ENCODE results near the gene CCDC27. TPM values are rescaled to one million over a fixed set of nuclear protein-coding genes. Genes with fewer than 3 reads are reported as not detected.

Gene CCDC27
- total RNA-seq, 4 donors from 2014 or later, result not detected

DNA sequence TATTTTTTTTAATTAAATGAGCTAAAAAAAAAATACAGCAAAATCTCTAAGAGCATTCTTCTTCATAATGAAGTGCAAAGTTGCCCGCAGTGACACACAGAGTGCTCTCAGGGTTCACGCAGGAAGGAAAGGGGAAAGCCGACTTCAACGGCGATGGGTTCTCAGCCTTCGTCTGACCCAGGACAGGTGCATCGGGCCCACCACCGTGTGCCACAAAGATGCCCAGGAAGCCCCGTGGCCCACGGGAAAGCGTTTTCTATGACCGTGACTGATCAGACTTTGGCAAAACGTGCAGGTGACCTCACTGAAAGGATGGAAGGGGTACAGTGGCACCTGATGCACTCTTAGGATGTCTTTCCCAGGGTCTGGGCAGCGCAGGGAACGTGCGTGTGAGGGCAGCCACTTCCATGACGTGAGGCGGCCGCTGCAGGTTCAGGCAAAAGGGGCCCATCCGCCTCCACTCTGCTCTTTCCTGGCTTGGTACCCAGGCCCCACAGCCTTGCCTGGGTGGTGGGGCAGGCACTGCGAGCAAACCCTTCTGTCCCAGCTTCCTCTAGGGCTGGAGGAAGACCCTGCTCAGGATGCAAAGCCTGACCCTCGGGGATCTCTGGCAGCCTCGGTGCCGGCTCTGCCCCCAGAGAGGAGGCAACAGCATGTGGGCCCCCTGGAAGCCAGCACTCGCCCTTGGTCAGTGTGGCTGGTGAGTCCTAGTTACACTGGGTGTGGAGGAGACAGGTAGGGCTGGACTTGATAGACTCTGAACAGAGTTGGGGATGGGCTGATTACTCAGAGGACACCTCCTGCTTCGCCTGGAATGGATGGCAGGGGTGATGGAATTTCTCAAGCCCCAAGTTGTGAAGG lies 35.7 kb downstream of the CCDC27 start:
- no peak overlapping the region for H3K27ac ChIP-seq
- H3K4me3 ChIP-seq, result no peak overlapping the region
- TF ChIP-seq, protein P1, sequence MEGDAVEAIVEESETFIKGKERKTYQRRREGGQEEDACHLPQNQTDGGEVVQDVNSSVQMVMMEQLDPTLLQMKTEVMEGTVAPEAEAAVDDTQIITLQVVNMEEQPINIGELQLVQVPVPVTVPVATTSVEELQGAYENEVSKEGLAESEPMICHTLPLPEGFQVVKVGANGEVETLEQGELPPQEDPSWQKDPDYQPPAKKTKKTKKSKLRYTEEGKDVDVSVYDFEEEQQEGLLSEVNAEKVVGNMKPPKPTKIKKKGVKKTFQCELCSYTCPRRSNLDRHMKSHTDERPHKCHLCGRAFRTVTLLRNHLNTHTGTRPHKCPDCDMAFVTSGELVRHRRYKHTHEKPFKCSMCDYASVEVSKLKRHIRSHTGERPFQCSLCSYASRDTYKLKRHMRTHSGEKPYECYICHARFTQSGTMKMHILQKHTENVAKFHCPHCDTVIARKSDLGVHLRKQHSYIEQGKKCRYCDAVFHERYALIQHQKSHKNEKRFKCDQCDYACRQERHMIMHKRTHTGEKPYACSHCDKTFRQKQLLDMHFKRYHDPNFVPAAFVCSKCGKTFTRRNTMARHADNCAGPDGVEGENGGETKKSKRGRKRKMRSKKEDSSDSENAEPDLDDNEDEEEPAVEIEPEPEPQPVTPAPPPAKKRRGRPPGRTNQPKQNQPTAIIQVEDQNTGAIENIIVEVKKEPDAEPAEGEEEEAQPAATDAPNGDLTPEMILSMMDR (IDR thresholded peaks at IDR 0.05), result no peak
- TF ChIP-seq POLR2AphosphoS5 (IDR thresholded peaks at IDR 0.05) (no peak), POLR2A (IDR thresholded peaks at IDR 0.05) (no peak), EP300 (IDR thresholded peaks at IDR 0.05; ENCODE audit: low read depth) (no peak)
- H3K36me3 ChIP-seq, result peaks cover 0 to 30% (median 12%) of the 10 kb centered on the region in 4 donors
- H3K4me1 ChIP-seq, result peaks cover 0 to 4% (median 2%) of the 10 kb centered on the region in 4 donors
- H3K9me3 ChIP-seq, result no peaks in the 10 kb centered on the region
- H3K27me3 ChIP-seq, result no peaks in the 10 kb centered on the region
- WGBS, 2 donors (ENCODE audit: low coverage in 1 of 2), result 79 to 100% methylated on average over 1 to 26 of the region's 26 CpGs
- in situ Hi-C loops (cut with MboI; ENCODE audit: low pct_ligation_motif_present in 1 of 4, low pct_unique_long_range_greater_than_20kb in 1 of 4, low sequenced_read_pairs in 3 of 4), result no loop called here
- intact Hi-C loops (cut with DNase I; ENCODE audit: low total_unique reads), result no loop called here
- no peak for DNase-seq

DNA sequence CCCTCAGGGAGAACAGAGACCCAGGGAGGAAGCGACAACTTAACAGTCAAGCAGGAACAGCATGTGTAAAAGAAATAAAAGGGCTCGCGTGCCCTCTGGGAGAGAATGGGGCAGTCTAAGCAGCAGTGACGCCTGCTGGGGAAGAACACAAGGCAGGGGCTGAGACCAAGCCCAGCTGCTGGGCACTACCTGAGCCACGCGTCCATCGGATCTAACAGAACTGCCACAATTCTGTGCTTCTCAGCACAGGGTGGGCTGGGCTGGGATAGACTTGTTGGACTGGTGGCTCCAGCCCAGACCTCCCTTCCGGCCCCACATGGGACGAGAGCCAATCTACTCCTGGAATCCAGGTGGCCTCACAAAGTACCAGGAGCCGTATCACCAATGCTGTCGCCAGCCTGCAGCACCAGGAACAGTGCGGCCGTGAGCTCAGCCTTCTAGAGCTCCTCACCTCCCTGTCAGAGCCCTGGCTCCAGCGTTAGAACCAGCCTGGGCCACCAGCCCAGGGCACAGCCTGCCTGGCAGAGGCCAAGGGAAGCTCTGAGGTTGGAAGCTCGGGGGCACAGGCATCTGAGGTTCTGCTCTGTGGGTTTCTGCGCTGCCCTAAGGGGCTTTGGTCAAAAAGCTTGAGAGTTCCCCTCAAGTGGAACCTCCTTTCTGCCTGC lies 36.6 kb downstream of the CCDC27 start:
- no peak for DNase-seq
- in situ Hi-C loops (cut with MboI; ENCODE audit: low pct_ligation_motif_present in 1 of 4, low pct_unique_long_range_greater_than_20kb in 1 of 4, low sequenced_read_pairs in 3 of 4), result no loop called here
- Histone ChIP-seq H3K36me3 (peaks cover 0 to 23% (median 8%) of the 10 kb centered on the region in 4 donors), H3K4me1 (peaks cover 8 to 13% (median 9%) of the 10 kb centered on the region in 4 donors), H3K27ac (no peak overlapping the region), H3K27me3 (no peaks in the 10 kb centered on the region), H3K9me3 (no peaks in the 10 kb centered on the region), H3K4me3 (no peak overlapping the region)
- TF ChIP-seq POLR2AphosphoS5 (IDR thresholded peaks at IDR 0.05) (no peak), EP300 (IDR thresholded peaks at IDR 0.05; ENCODE audit: low read depth) (no peak), POLR2A (IDR thresholded peaks at IDR 0.05) (no peak)
- TF ChIP-seq, protein P1 (IDR thresholded peaks at IDR 0.05), result no peak
- intact Hi-C loops (cut with DNase I; ENCODE audit: low total_unique reads), result no loop called here
- 94 to 95% methylated on average over 4 to 16 of the region's 16 CpGs for WGBS, 2 donors (ENCODE audit: low coverage in 1 of 2)

DNA sequence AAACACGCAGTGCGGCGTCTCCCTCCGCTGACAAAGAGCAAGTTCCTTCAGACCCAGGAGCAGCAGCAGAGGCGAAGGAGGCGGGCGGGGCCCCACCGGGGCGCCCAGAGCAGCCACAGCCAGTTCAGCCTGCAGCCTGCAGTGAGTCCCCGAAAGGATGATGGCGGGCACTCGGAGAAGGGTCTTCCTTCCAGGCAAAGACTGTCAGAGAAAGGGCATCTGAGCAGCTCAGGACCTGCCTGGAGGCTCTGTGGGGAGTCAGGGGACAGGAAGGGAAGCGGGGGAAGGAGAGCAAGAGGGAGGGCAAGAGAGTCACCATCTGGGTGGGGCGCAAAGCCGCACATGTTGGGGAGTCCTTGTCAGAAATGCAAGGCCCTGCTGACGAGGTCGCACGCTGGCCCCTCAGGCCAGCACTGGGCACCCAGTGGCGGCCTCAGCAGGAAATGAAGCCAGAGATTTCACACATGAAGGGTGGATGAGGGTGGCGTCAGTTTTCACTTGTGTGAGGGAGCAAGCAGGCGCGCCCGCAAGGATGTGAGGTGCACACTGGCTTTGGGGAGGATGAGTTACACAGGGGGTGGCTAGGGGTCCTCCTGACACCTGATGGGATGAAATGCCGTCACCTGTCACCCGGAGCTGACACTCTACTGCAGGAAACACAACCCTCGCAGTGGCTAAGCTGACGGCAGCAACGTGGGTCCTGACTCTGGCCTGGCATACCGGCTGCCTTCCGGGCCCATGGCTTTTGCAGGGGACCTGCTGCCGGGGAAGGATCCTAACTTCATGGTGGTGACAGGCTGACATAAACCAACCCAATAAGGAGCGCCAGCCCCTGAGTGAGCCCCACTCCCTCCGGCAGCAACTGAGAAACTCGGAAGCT lies 37.4 kb downstream of the CCDC27 start:
- Histone ChIP-seq H3K4me1 (peaks cover 14 to 20% (median 16%) of the 10 kb centered on the region in 4 donors), H3K27ac (no peak overlapping the region), H3K27me3 (no peaks in the 10 kb centered on the region), H3K4me3 (no peak overlapping the region), H3K36me3 (peaks cover 0 to 15% (median 6%) of the 10 kb centered on the region in 4 donors), H3K9me3 (no peaks in the 10 kb centered on the region)
- WGBS, 2 donors (ENCODE audit: low coverage in 1 of 2), result 92% methylated on average over 2 to 31 of the region's 34 CpGs
- no peak for DNase-seq
- TF ChIP-seq EP300 (IDR thresholded peaks at IDR 0.05; ENCODE audit: low read depth), result no peak
- TF ChIP-seq POLR2A (IDR thresholded peaks at IDR 0.05), result no peak
- TF ChIP-seq, protein P1 (IDR thresholded peaks at IDR 0.05), result no peak
- no peak for TF ChIP-seq POLR2AphosphoS5 (IDR thresholded peaks at IDR 0.05)
- intact Hi-C loops (cut with DNase I; ENCODE audit: low total_unique reads), result no loop called here
- in situ Hi-C loops (cut with MboI; ENCODE audit: low pct_ligation_motif_present in 1 of 4, low pct_unique_long_range_greater_than_20kb in 1 of 4, low sequenced_read_pairs in 3 of 4), result no loop called here

All from transverse colon (tissue), 4 donors.